ENCODE results near the gene POLE. TPM values are rescaled to one million over a fixed set of nuclear protein-coding genes. Genes with fewer than 3 reads are reported as not detected.

POLE gene
- total RNA-seq, 1 experiment from 2014 or later, result 144 TPM

DNA sequence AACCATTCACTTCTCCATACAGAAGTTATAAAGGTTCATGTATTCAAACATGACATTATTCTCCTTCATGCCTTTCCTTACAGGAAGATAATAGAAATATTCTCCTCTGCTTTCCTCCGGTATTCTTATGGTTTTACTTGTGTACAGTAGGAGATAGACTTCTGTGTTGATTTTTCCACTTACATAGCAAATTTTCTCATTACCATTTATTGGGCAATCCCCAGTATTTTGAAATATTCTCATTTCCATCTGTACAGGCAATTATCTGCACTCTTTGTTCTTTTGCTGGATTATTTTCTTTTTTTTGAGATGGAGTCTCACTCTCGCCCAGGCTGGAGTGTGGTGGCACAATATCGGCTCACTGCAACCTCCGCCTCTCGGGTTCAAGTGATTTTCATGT is 11.2 kb upstream of the POLE start:
- ATAC-seq, result no peak
- Mint-ChIP-seq H3K36me3 (peaks cover 17% of the 10 kb centered on the region), H3K27me3 (ENCODE audit: low read depth) (no peaks in the 10 kb centered on the region), H3K27ac (no peak overlapping the region), H3K4me3 (no peak overlapping the region), H3K9me3 (no peaks in the 10 kb centered on the region), H3K4me1 (peaks cover 1% of the 10 kb centered on the region; the same call in 1 of the 2 replicates)
- ChIA-PET CTCF (no interaction called here), POLR2A (no interaction called here)
- DNase-seq (ENCODE audit: low spot score), result no peak
- TF ChIP-seq TEAD1 (CRISPR knock-in tag; IDR thresholded peaks at IDR 0.05), result no peak
- TF ChIP-seq ETV6 (CRISPR knock-in tag; IDR thresholded peaks at IDR 0.05), result no peak
- TF ChIP-seq SMAD4 (CRISPR knock-in tag; IDR thresholded peaks at IDR 0.05), result no peak
- TF ChIP-seq, protein P1, sequence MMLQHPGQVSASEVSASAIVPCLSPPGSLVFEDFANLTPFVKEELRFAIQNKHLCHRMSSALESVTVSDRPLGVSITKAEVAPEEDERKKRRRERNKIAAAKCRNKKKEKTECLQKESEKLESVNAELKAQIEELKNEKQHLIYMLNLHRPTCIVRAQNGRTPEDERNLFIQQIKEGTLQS (CRISPR knock-in tag; conservative IDR thresholded peaks at IDR 0.05), result no peak
- no peak for TF ChIP-seq IRF2 (CRISPR knock-in tag; IDR thresholded peaks at IDR 0.05; ENCODE audit: borderline replicate concordance, low read depth)
- TF ChIP-seq NR3C1 (CRISPR knock-in tag; conservative IDR thresholded peaks at IDR 0.05; ENCODE audit: low read depth), result no peak
- no peak for TF ChIP-seq ZNF396 (CRISPR knock-in tag; IDR thresholded peaks at IDR 0.05; ENCODE audit: borderline replicate concordance)
- TF ChIP-seq EMX1 (CRISPR knock-in tag; IDR thresholded peaks at IDR 0.05), result no peak
- TF ChIP-seq, protein P2, sequence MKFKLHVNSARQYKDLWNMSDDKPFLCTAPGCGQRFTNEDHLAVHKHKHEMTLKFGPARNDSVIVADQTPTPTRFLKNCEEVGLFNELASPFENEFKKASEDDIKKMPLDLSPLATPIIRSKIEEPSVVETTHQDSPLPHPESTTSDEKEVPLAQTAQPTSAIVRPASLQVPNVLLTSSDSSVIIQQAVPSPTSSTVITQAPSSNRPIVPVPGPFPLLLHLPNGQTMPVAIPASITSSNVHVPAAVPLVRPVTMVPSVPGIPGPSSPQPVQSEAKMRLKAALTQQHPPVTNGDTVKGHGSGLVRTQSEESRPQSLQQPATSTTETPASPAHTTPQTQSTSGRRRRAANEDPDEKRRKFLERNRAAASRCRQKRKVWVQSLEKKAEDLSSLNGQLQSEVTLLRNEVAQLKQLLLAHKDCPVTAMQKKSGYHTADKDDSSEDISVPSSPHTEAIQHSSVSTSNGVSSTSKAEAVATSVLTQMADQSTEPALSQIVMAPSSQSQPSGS (CRISPR knock-in tag; IDR thresholded peaks at IDR 0.05; ENCODE audit: borderline replicate concordance, low read depth), result no peak
- no peak for TF ChIP-seq OVOL2 (CRISPR knock-in tag; IDR thresholded peaks at IDR 0.05; ENCODE audit: borderline replicate concordance)
- TF ChIP-seq, protein P3, sequence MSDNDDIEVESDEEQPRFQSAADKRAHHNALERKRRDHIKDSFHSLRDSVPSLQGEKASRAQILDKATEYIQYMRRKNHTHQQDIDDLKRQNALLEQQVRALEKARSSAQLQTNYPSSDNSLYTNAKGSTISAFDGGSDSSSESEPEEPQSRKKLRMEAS (CRISPR knock-in tag; IDR thresholded peaks at IDR 0.05), result no peak
- TF ChIP-seq CREM (CRISPR knock-in tag; IDR thresholded peaks at IDR 0.05), result no peak
- no peak for TF ChIP-seq MYBL2 (CRISPR knock-in tag; IDR thresholded peaks at IDR 0.05)
- no peak for TF ChIP-seq SOX15 (CRISPR knock-in tag; IDR thresholded peaks at IDR 0.05)

DNA sequence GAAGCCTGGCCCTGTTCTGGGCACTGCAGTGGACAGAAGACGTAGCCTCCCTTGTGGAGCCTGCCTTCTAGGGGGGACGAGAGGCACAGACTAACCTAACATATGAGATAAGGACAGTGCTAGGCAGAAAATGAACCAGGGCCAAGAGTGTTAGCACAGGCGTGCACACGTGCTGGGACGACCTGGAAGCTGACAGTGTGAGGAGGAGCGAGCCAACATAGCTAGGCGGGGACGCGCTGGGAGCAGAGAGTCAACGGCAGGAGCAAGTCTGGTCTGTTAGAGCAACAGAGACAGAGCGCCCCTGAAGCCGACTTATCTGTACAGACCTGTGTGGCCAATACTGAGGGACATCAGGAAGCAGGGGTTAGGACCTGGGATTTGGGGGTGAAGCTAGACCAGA is 8.3 kb upstream of the POLE start:
- ATAC-seq, result no peak
- POLR2A ChIA-PET, result no interaction called here
- H3K4me3 Mint-ChIP-seq, result no peak overlapping the region
- H3K9me3 Mint-ChIP-seq, result no peaks in the 10 kb centered on the region
- TF ChIP-seq TCF7 (CRISPR knock-in tag; IDR thresholded peaks at IDR 0.05; ENCODE audit: low read depth) (no peak), ZNF263 (CRISPR knock-in tag; IDR thresholded peaks at IDR 0.05; ENCODE audit: low read depth) (no peak), SMAD4 (CRISPR knock-in tag; IDR thresholded peaks at IDR 0.05) (no peak), ZNF138 (CRISPR knock-in tag; conservative IDR thresholded peaks at IDR 0.05) (no peak), NR1H2 (CRISPR knock-in tag; IDR thresholded peaks at IDR 0.05) (no peak), CREB1 (CRISPR knock-in tag; IDR thresholded peaks at IDR 0.05) (no peak), FOXK1 (CRISPR knock-in tag; IDR thresholded peaks at IDR 0.05) (no peak), PRRX2 (CRISPR knock-in tag; IDR thresholded peaks at IDR 0.05) (no peak), FOXP1 (CRISPR knock-in tag; IDR thresholded peaks at IDR 0.05; ENCODE audit: borderline replicate concordance) (no peak), TP53 (CRISPR knock-in tag; IDR thresholded peaks at IDR 0.05) (no peak), GABPB1 (CRISPR knock-in tag; IDR thresholded peaks at IDR 0.05) (no peak)
- TF ChIP-seq, protein P4, sequence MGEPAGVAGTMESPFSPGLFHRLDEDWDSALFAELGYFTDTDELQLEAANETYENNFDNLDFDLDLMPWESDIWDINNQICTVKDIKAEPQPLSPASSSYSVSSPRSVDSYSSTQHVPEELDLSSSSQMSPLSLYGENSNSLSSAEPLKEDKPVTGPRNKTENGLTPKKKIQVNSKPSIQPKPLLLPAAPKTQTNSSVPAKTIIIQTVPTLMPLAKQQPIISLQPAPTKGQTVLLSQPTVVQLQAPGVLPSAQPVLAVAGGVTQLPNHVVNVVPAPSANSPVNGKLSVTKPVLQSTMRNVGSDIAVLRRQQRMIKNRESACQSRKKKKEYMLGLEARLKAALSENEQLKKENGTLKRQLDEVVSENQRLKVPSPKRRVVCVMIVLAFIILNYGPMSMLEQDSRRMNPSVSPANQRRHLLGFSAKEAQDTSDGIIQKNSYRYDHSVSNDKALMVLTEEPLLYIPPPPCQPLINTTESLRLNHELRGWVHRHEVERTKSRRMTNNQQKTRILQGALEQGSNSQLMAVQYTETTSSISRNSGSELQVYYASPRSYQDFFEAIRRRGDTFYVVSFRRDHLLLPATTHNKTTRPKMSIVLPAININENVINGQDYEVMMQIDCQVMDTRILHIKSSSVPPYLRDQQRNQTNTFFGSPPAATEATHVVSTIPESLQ (CRISPR knock-in tag; IDR thresholded peaks at IDR 0.05), result no peak
- TF ChIP-seq, protein P5, sequence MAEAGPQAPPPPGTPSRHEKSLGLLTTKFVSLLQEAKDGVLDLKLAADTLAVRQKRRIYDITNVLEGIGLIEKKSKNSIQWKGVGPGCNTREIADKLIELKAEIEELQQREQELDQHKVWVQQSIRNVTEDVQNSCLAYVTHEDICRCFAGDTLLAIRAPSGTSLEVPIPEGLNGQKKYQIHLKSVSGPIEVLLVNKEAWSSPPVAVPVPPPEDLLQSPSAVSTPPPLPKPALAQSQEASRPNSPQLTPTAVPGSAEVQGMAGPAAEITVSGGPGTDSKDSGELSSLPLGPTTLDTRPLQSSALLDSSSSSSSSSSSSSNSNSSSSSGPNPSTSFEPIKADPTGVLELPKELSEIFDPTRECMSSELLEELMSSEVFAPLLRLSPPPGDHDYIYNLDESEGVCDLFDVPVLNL (CRISPR knock-in tag; IDR thresholded peaks at IDR 0.05; ENCODE audit: borderline replicate concordance, low read depth), result no peak
- TF ChIP-seq, protein P6, sequence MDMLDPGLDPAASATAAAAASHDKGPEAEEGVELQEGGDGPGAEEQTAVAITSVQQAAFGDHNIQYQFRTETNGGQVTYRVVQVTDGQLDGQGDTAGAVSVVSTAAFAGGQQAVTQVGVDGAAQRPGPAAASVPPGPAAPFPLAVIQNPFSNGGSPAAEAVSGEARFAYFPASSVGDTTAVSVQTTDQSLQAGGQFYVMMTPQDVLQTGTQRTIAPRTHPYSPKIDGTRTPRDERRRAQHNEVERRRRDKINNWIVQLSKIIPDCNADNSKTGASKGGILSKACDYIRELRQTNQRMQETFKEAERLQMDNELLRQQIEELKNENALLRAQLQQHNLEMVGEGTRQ (CRISPR knock-in tag; IDR thresholded peaks at IDR 0.05), result no peak
- TF ChIP-seq, protein P7, sequence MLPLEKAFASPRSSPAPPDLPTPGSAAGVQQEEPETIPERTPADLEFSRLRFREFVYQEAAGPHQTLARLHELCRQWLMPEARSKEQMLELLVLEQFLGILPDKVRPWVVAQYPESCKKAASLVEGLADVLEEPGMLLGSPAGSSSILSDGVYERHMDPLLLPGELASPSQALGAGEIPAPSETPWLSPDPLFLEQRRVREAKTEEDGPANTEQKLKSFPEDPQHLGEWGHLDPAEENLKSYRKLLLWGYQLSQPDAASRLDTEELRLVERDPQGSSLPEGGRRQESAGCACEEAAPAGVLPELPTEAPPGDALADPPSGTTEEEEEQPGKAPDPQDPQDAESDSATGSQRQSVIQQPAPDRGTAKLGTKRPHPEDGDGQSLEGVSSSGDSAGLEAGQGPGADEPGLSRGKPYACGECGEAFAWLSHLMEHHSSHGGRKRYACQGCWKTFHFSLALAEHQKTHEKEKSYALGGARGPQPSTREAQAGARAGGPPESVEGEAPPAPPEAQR (CRISPR knock-in tag; IDR thresholded peaks at IDR 0.05), result no peak
- TF ChIP-seq, protein P8, sequence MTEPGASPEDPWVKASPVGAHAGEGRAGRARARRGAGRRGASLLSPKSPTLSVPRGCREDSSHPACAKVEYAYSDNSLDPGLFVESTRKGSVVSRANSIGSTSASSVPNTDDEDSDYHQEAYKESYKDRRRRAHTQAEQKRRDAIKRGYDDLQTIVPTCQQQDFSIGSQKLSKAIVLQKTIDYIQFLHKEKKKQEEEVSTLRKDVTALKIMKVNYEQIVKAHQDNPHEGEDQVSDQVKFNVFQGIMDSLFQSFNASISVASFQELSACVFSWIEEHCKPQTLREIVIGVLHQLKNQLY (CRISPR knock-in tag; IDR thresholded peaks at IDR 0.05), result no peak
- H3K27ac Mint-ChIP-seq, result no peak overlapping the region
- H3K27me3 Mint-ChIP-seq (ENCODE audit: low read depth), result no peaks in the 10 kb centered on the region
- peaks cover 13% of the 10 kb centered on the region for H3K36me3 Mint-ChIP-seq
- no peak for DNase-seq (ENCODE audit: low spot score)
- H3K4me1 Mint-ChIP-seq, result no peaks in the 10 kb centered on the region
- CTCF ChIA-PET, result no interaction called here

All from WTC11 (cell line).